GM23338 (cell line): ENCODE results near the gene NEURL1. TPM values are rescaled to one million over a fixed set of nuclear protein-coding genes. Genes with fewer than 3 reads are reported as not detected.

Experiments
- ATAC-seq: fragments of 200-7000 bp; cut with Tn5 transposase; 3 replicates; pipeline ENCODE4 v1.9.1; 2020
- DNase-seq: peaks from one replicate; pipeline ENCODE4 v3.0.0-alpha.2; 2015; ENCODE audit warnings: low spot score
- H2AFZ ChIP-seq: fragments of 200-600 bp; sonication (generic); 2 replicates; pipeline ENCODE4 v1.8.0; 2016; ENCODE audit warnings: antibody characterized with exemption, mild to moderate bottlenecking, moderate library complexity
- H3F3A ChIP-seq: fragments of 200-600 bp; sonication (generic); replicated peaks from 2 replicates; pipeline ENCODE4 v1.8.0; 2017; ENCODE audit warnings: antibody characterized with exemption, mixed run types, low read depth
- H3K27ac ChIP-seq: fragments of 200-600 bp; sonication (generic); 2 replicates; pipeline ENCODE4 v1.6.1; 2016; ENCODE audit warnings: low read depth
- H3K27me3 ChIP-seq: fragments of 200-600 bp; sonication (generic); 2 replicates; pipeline ENCODE4 v1.8.0; 2016; ENCODE audit warnings: mild to moderate bottlenecking, mixed run types, moderate library complexity; ENCODE audit not compliant: insufficient read depth
- H3K36me3 ChIP-seq: fragments of 200-600 bp; sonication (generic); 2 replicates; pipeline ENCODE4 v1.8.0; 2016; ENCODE audit warnings: mild to moderate bottlenecking; ENCODE audit not compliant: insufficient read depth
- H3K4me1 ChIP-seq: fragments of 200-600 bp; sonication (generic); 2 replicates; pipeline ENCODE4 v1.8.0; 2016; ENCODE audit warnings: mild to moderate bottlenecking, moderate library complexity; ENCODE audit not compliant: insufficient read depth
- H3K4me2 ChIP-seq: fragments of 200-600 bp; sonication (generic); 2 replicates; pipeline ENCODE4 v1.7.1; 2017; ENCODE audit warnings: mixed run types
- H3K4me3 ChIP-seq: fragments of 200-600 bp; sonication (generic); 2 replicates; pipeline ENCODE4 v1.6.1; 2016; ENCODE audit warnings: mixed run types
- H3K79me2 ChIP-seq: fragments of 200-600 bp; sonication (generic); replicated peaks from 2 replicates; pipeline ENCODE4 v1.8.0; 2017; ENCODE audit warnings: mild to moderate bottlenecking; ENCODE audit not compliant: insufficient read depth
- H3K9me2 ChIP-seq: fragments of 200-600 bp; sonication (generic); 2 replicates; pipeline ENCODE4 v1.8.0; 2017; ENCODE audit not compliant: insufficient read depth
- H4K20me1 ChIP-seq: fragments of 200-600 bp; sonication (generic); replicated peaks from 2 replicates; pipeline ENCODE4 v1.8.0; 2017; ENCODE audit warnings: mild to moderate bottlenecking; ENCODE audit not compliant: insufficient read depth
- H3K27ac Mint-ChIP-seq: 2 replicates; pipeline ENCODE4 v1.8.0; 2020; ENCODE audit warnings: inconsistent platforms, mild to moderate bottlenecking, moderate library complexity, mixed read lengths
- H3K27me3 Mint-ChIP-seq: 3 replicates; pipeline ENCODE4 v1.8.0; 2022; ENCODE audit warnings: low read depth, mild to moderate bottlenecking, moderate library complexity, mixed read lengths, inconsistent platforms; ENCODE audit not compliant: insufficient read depth, poor library complexity
- H3K36me3 Mint-ChIP-seq: 3 replicates; pipeline ENCODE4 v1.8.0; 2021; ENCODE audit warnings: low read depth, mild to moderate bottlenecking, inconsistent platforms, moderate library complexity, mixed read lengths
- H3K4me1 Mint-ChIP-seq: 3 replicates; pipeline ENCODE4 v1.8.0; 2020; ENCODE audit warnings: mild to moderate bottlenecking, inconsistent platforms, mixed read lengths
- H3K4me3 Mint-ChIP-seq: 3 replicates; pipeline ENCODE4 v1.8.0; 2021; ENCODE audit warnings: moderate library complexity, mild to moderate bottlenecking, inconsistent platforms, mixed read lengths
- H3K9me3 Mint-ChIP-seq: 3 replicates; pipeline ENCODE4 v1.8.0; 2020; ENCODE audit warnings: moderate library complexity, mild to moderate bottlenecking, inconsistent platforms, mixed read lengths
- CTCF ChIP-seq, 2 experiments: fragments of 200-600 bp in 1 of 2; sonication (generic) in 1 of 2; conservative IDR thresholded peaks; 2 replicates each; pipeline versions ENCODE4 v1.5.1 to v1.6.1; 2016 to 2017; ENCODE audit warnings: antibody characterized with exemption in 2 of 2, low read depth in 2 of 2, mild to moderate bottlenecking in 2 of 2, moderate library complexity in 1 of 2
- EZH2 ChIP-seq: fragments of 200-600 bp; sonication (generic); IDR thresholded peaks from one replicate; pipeline ENCODE4 v1.8.0; 2017; ENCODE audit warnings: antibody characterized with exemption, mild to moderate bottlenecking, low read depth; ENCODE audit not compliant: unreplicated experiment
- EZH2phosphoT487 ChIP-seq: fragments of 200-600 bp; sonication (generic); IDR thresholded peaks from one replicate; pipeline ENCODE4 v1.8.1; 2018; ENCODE audit warnings: antibody characterized with exemption; ENCODE audit not compliant: unreplicated experiment
- NANOG ChIP-seq: IDR thresholded peaks from 2 replicates; pipeline ENCODE4 v1.6.1; 2016; ENCODE audit warnings: antibody characterized with exemption, borderline replicate concordance
- STAT1 ChIP-seq: IDR thresholded peaks from one replicate; pipeline ENCODE4 v1.6.1; 2016; ENCODE audit warnings: antibody characterized with exemption; ENCODE audit not compliant: unreplicated experiment
- ZNF331 ChIP-seq: fragments of 250-450 bp; sonication (Bioruptor Pico); IDR thresholded peaks from 2 replicates; pipeline ENCODE4 v1.5.0; 2020; ENCODE audit warnings: low read depth, mild to moderate bottlenecking, moderate library complexity
- ZNF462 ChIP-seq: fragments of 250-450 bp; sonication (Bioruptor Pico); IDR thresholded peaks from 2 replicates; pipeline ENCODE4 v1.5.0; 2020; ENCODE audit warnings: mild to moderate bottlenecking, moderate library complexity
- polyA plus RNA-seq: library from polyadenylated mRNA; unstranded; fragments of >200 nt; fragmentation: Nextera tagmentation; extraction: Ambion mirVana; gene quantifications from 2 replicates; pipeline ENCODE4 v1.2.1, GENCODE V29; 2016
- total RNA-seq: library from RNA; depleted of rRNA; stranded (reverse); fragments of >200 nt; shearing (Covaris generic); gene quantifications from 2 replicates; pipeline ENCODE4 v1.2.3, GENCODE V29; 2014

The NEURL1 gene
- total and polyA plus RNA-seq, 2 experiments from 2014 or later: 0.82 to 1.1 TPM

- TF ChIP-seq ZNF462 (CRISPR knock-in tag): no peak
Observed at GRCh38 chr10:103553743-103554487, 60.4 kb downstream of the NEURL1 start (continued).

GRCh38 chr10:103554488-103555324 lies 61.2 kb downstream of the NEURL1 start:
- H3K27me3 ChIP-seq: peaks cover 18% of the 10 kb centered on the region
- H3K36me3 ChIP-seq: no peaks in the 10 kb centered on the region
- no peaks in the 10 kb centered on the region for H3K36me3 Mint-ChIP-seq
- H3F3A ChIP-seq: no peaks in the 10 kb centered on the region
- no peak overlapping the region for H3K27ac ChIP-seq
- peak overlapping the region; percentile 83 for H3K4me2 ChIP-seq
- H3K9me3 Mint-ChIP-seq: no peaks in the 10 kb centered on the region
- peaks cover 16% of the 10 kb centered on the region for H3K27me3 Mint-ChIP-seq
- H3K4me3 ChIP-seq: peak overlapping the region; percentile 57
- DNase-seq (peak; percentile 83), ATAC-seq (peak; percentile 82)
- no peaks in the 10 kb centered on the region for H3K4me1 ChIP-seq
- H3K9me2 ChIP-seq: no peaks in the 10 kb centered on the region
- H3K27ac Mint-ChIP-seq: no peak overlapping the region
- peak overlapping the region; percentile 74 for H2AFZ ChIP-seq
- H3K4me3 Mint-ChIP-seq: peak overlapping the region; percentile 68
- H3K79me2 ChIP-seq: no peaks in the 10 kb centered on the region
- H4K20me1 ChIP-seq: no peaks in the 10 kb centered on the region
- TF ChIP-seq NANOG (no peak), ZNF331 (CRISPR knock-in tag) (no peak), CTCF (conservative IDR thresholded peaks at IDR 0.05; ENCODE audit: low read depth in 2 of 2) (no peak), EZH2 (no peak), STAT1 (no peak), EZH2phosphoT487 (no peak)
- H3K4me1 Mint-ChIP-seq: no peaks in the 10 kb centered on the region; the same call in 2 of the 3 replicates
